Posterior vena cava (tissue), 2 donors: ENCODE data around the gene KIRREL1. TPM values are rescaled to one million over a fixed set of nuclear protein-coding genes. Genes with fewer than 3 reads are reported as not detected.

Experiments
- DNase-seq: peaks from one replicate; pipeline ENCODE4 v3.0.0-alpha.2; 2020; ENCODE audit warnings: low spot score
- intact Hi-C, 2 donors: fragments of 100-400 bp; cut with DNase I; formaldehyde crosslinking; loops; one replicate each; pipeline versions ENCODE4 v1.14.1 to v1.14.2; 2022 to 2023
- total RNA-seq, 2 donors: library from RNA; stranded (reverse); fragmentation: NEBNext Ultra II Directional; extraction: Animal tissue kit (Norgen Biotek cat#: 25700); gene quantifications; one replicate each; pipeline ENCODE4 v1.2.1, GENCODE V29; 2021
- donor health status: DM: yes; HTN: yes; CAD: no.
- donor health status: DM: yes; HTN: yes; CAD: no.

Gene KIRREL1
- total RNA-seq, 2 donors from 2014 or later = 57.9 to 68.9 TPM

GRCh38 chr1:158000507-158000906 is 7.1 kb downstream of the KIRREL1 start:
- intact Hi-C loops = no loop called here

GRCh38 chr1:158002022-158002630 is 8.7 kb downstream of the KIRREL1 start:
- intact Hi-C loops = no loop called here
- no peak for DNase-seq

More at GRCh38 chr1:158000507-158000906, 7.1 kb downstream of the KIRREL1 start:
- no peak for DNase-seq

- DNase-seq = no peak
- intact Hi-C loops = no loop called here
Observed at GRCh38 chr1:158002631-158003405, 9.4 kb downstream of the KIRREL1 start.

GRCh38 chr1:158003406-158003800 is 10.0 kb downstream of the KIRREL1 start:
- no peak for DNase-seq
- intact Hi-C loops = no loop called here

GRCh38 chr1:158005224-158005623 is 11.8 kb downstream of the KIRREL1 start:
- no peak for DNase-seq
- intact Hi-C loops = no loop called here

- intact Hi-C loops = no loop called here
- no peak for DNase-seq
Observed at GRCh38 chr1:158007180-158007579, 13.7 kb downstream of the KIRREL1 start.

- no peak for DNase-seq
- intact Hi-C loops = loop anchor here in 1 of 2 donors (2.0 kb wide), 1 partner anchor 15 kb away; no protein-coding TSS in a partner anchor
Observed at GRCh38 chr1:158007667-158008386, 14.4 kb downstream of the KIRREL1 start.

GRCh38 chr1:158008630-158009029 is 15.2 kb downstream of the KIRREL1 start:
- DNase-seq = no peak
- intact Hi-C loops = loop anchor here in 1 of 2 donors (2.0 kb wide), 1 partner anchor 14 kb away; no protein-coding TSS in a partner anchor

- DNase-seq = no peak
- intact Hi-C loops = no loop called here
Observed at GRCh38 chr1:158011714-158012113, 18.3 kb downstream of the KIRREL1 start.

- intact Hi-C loops = no loop called here
- no peak for DNase-seq
Observed at GRCh38 chr1:158013840-158014730, 20.6 kb downstream of the KIRREL1 start.

GRCh38 chr1:158014731-158015320 is 21.4 kb downstream of the KIRREL1 start:
- intact Hi-C loops = no loop called here
- DNase-seq = no peak

GRCh38 chr1:158016651-158017335 is 23.3 kb downstream of the KIRREL1 start:
- intact Hi-C loops = no loop called here
- DNase-seq = no peak

GRCh38 chr1:158017800-158018595 is 24.6 kb downstream of the KIRREL1 start:
- no peak for DNase-seq
- intact Hi-C loops = no loop called here

GRCh38 chr1:158019171-158019868 is 25.9 kb downstream of the KIRREL1 start:
- no peak for DNase-seq
- intact Hi-C loops = no loop called here

- DNase-seq = no peak
- intact Hi-C loops = no loop called here
Observed at GRCh38 chr1:158020259-158020885, 26.9 kb downstream of the KIRREL1 start.

- DNase-seq = no peak
- intact Hi-C loops = no loop called here
Observed at GRCh38 chr1:158020886-158021620, 27.6 kb downstream of the KIRREL1 start.
